A673 (cell line): Measurements from ENCODE around the gene DGKH.

Experiments
- CTCF ChIP-seq: fragments of 300-800, 200-600 bp; sonication (generic); conservative IDR thresholded peaks from 2 replicates; pipeline ENCODE4 v1.5.1; 2017; ENCODE audit warnings: low read depth, mild to moderate bottlenecking, antibody characterized with exemption, low read length, moderate library complexity, mixed read lengths
- EZH2 ChIP-seq: fragments of 200-600 bp; sonication (generic); IDR thresholded peaks from 2 replicates; pipeline ENCODE4 v1.6.1; 2017; ENCODE audit warnings: borderline replicate concordance, low read depth, mild to moderate bottlenecking, mixed read lengths, antibody characterized with exemption, low read length; ENCODE audit not compliant: poor library complexity, severe bottlenecking

DNA sequence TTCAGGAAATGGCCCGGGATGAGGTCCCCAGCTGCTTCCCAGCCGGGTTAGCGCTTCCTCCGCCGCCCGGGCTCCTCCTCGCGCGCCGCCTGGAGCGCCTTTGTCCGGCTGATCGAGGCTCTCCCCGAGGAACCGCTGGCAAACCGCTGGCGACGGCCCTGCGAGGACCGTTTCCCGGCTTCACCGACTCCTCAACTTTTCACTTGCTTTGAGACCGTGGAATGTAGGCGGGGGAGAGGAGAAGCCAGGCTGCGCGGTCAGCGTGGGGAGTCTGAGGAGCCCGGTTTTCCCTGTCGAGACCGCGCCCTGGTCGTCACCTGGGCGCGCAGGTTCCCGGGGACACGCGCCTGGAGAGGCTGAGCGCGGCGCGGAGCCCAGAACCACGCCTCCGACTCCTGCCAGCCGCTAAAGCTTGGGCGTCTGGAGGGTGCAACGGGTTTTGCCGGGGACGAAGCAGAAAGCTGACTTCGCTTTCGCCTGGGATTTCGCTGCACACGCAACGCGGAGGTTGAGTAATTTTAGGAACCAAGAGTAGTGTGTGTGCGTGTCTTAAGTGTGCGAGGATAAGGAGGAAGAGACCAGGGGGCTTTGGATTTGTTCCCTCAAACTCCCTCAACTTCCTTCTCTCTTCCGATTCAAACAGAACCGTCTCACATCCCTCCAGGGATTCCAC is 7.3 kb upstream of the DGKH start:
- TF ChIP-seq EZH2 (no peak), CTCF (no peak)
